Mucosa of stomach (tissue), 1 donor: Measurements from ENCODE around the gene SYNE3.

Experiments
- H3K27me3 ChIP-seq: one replicate; pipeline ENCODE4 v1.7.0; 2013; ENCODE audit warnings: mild to moderate bottlenecking, low read length; ENCODE audit not compliant: control insufficient read depth, insufficient read depth
- H3K36me3 ChIP-seq: one replicate; pipeline ENCODE4 v1.7.0; 2013; ENCODE audit warnings: low read length; ENCODE audit not compliant: control insufficient read depth, insufficient read depth
- H3K4me1 ChIP-seq: one replicate; pipeline ENCODE4 v1.7.0; 2013; ENCODE audit warnings: mild to moderate bottlenecking, low read length; ENCODE audit not compliant: control insufficient read depth, insufficient read depth
- H3K4me3 ChIP-seq: one replicate; pipeline ENCODE4 v1.7.0; 2013; ENCODE audit warnings: low read length
- H3K9ac ChIP-seq: one replicate; pipeline ENCODE4 v1.7.0; 2013; ENCODE audit warnings: mild to moderate bottlenecking, low read length, moderate library complexity
- H3K9me3 ChIP-seq: one replicate; pipeline ENCODE4 v1.7.0; 2013; ENCODE audit warnings: mild to moderate bottlenecking, low read length, moderate library complexity; ENCODE audit not compliant: control insufficient read depth
- donor health status: Pancreatic carcinoma.

SYNE3 gene

GRCh38 chr14:95509495-95509894 is 7.0 kb downstream of the SYNE3 start:
- no peaks in the 10 kb centered on the region for H3K36me3 ChIP-seq
- no peaks in the 10 kb centered on the region for H3K27me3 ChIP-seq
- peaks cover 15% of the 10 kb centered on the region for H3K4me1 ChIP-seq
- H3K9me3 ChIP-seq, result no peaks in the 10 kb centered on the region
- H3K9ac ChIP-seq, result no peak overlapping the region
- no peak overlapping the region for H3K4me3 ChIP-seq

GRCh38 chr14:95508377-95508776 is 8.1 kb downstream of the SYNE3 start:
- Histone ChIP-seq H3K4me3 (no peak overlapping the region), H3K9ac (no peak overlapping the region)

GRCh38 chr14:95507701-95508103 is 8.7 kb downstream of the SYNE3 start:
- Histone ChIP-seq H3K9ac (no peak overlapping the region), H3K4me3 (no peak overlapping the region), H3K4me1 (peaks cover 13% of the 10 kb centered on the region), H3K36me3 (no peaks in the 10 kb centered on the region), H3K27me3 (no peaks in the 10 kb centered on the region), H3K9me3 (no peaks in the 10 kb centered on the region)

More at GRCh38 chr14:95508377-95508776, 8.1 kb downstream of the SYNE3 start:
- Histone ChIP-seq H3K4me1 (peaks cover 13% of the 10 kb centered on the region), H3K27me3 (no peaks in the 10 kb centered on the region), H3K9me3 (no peaks in the 10 kb centered on the region), H3K36me3 (no peaks in the 10 kb centered on the region)

GRCh38 chr14:95507174-95507573 is 9.3 kb downstream of the SYNE3 start:
- H3K4me1 ChIP-seq, result peaks cover 13% of the 10 kb centered on the region

GRCh38 chr14:95505030-95505589 is 11.3 kb downstream of the SYNE3 start:
- H3K27me3 ChIP-seq, result no peaks in the 10 kb centered on the region
- H3K36me3 ChIP-seq, result no peaks in the 10 kb centered on the region
- H3K4me1 ChIP-seq, result peaks cover 20% of the 10 kb centered on the region
- no peaks in the 10 kb centered on the region for H3K9me3 ChIP-seq
- H3K9ac ChIP-seq, result no peak overlapping the region
- H3K4me3 ChIP-seq, result no peak overlapping the region

More at GRCh38 chr14:95507174-95507573, 9.3 kb downstream of the SYNE3 start:
- no peaks in the 10 kb centered on the region for H3K27me3 ChIP-seq
- no peaks in the 10 kb centered on the region for H3K36me3 ChIP-seq
- no peak overlapping the region for H3K4me3 ChIP-seq
- H3K9me3 ChIP-seq, result no peaks in the 10 kb centered on the region
- no peak overlapping the region for H3K9ac ChIP-seq

- Histone ChIP-seq H3K4me3 (no peak overlapping the region), H3K9me3 (no peaks in the 10 kb centered on the region), H3K27me3 (no peaks in the 10 kb centered on the region), H3K9ac (no peak overlapping the region), H3K36me3 (no peaks in the 10 kb centered on the region), H3K4me1 (peaks cover 24% of the 10 kb centered on the region)
Measured at GRCh38 chr14:95504135-95505029, 12.1 kb downstream of the SYNE3 start.

GRCh38 chr14:95503365-95504134 is 12.9 kb downstream of the SYNE3 start:
- Histone ChIP-seq H3K4me1 (peaks cover 33% of the 10 kb centered on the region), H3K9ac (no peak overlapping the region), H3K36me3 (no peaks in the 10 kb centered on the region), H3K27me3 (no peaks in the 10 kb centered on the region), H3K9me3 (no peaks in the 10 kb centered on the region), H3K4me3 (no peak overlapping the region)

GRCh38 chr14:95502381-95502950 is 14.0 kb downstream of the SYNE3 start:
- Histone ChIP-seq H3K4me3 (no peak overlapping the region), H3K9me3 (no peaks in the 10 kb centered on the region), H3K36me3 (no peaks in the 10 kb centered on the region), H3K4me1 (peaks cover 31% of the 10 kb centered on the region), H3K27me3 (no peaks in the 10 kb centered on the region), H3K9ac (no peak overlapping the region)

- H3K4me3 ChIP-seq, result no peak overlapping the region
- H3K36me3 ChIP-seq, result no peaks in the 10 kb centered on the region
- H3K9me3 ChIP-seq, result no peaks in the 10 kb centered on the region
- no peak overlapping the region for H3K9ac ChIP-seq
- H3K4me1 ChIP-seq, result peaks cover 34% of the 10 kb centered on the region
- no peaks in the 10 kb centered on the region for H3K27me3 ChIP-seq
Measured at GRCh38 chr14:95500772-95501401, 15.6 kb downstream of the SYNE3 start.

GRCh38 chr14:95500201-95500681 is 16.2 kb downstream of the SYNE3 start:
- Histone ChIP-seq H3K4me3 (no peak overlapping the region), H3K27me3 (no peaks in the 10 kb centered on the region), H3K9me3 (no peaks in the 10 kb centered on the region), H3K36me3 (no peaks in the 10 kb centered on the region), H3K4me1 (peaks cover 40% of the 10 kb centered on the region), H3K9ac (no peak overlapping the region)

GRCh38 chr14:95499354-95499750 is 17.1 kb downstream of the SYNE3 start:
- Histone ChIP-seq H3K4me3 (no peak overlapping the region), H3K9ac (no peak overlapping the region), H3K4me1 (peaks cover 41% of the 10 kb centered on the region)

More at GRCh38 chr14:95499354-95499750, 17.1 kb downstream of the SYNE3 start:
- no peaks in the 10 kb centered on the region for H3K36me3 ChIP-seq
- H3K27me3 ChIP-seq, result no peaks in the 10 kb centered on the region
- no peaks in the 10 kb centered on the region for H3K9me3 ChIP-seq
